H9 (cell line): Measurements from ENCODE around the gene PRR5L. TPM values are rescaled to one million over a fixed set of nuclear protein-coding genes. Genes with fewer than 3 reads are reported as not detected.

Source experiments
- DNase-seq: peaks from one replicate; pipeline ENCODE4 v3.0.0-alpha.2; 2017
- H2AFZ ChIP-seq: one replicate; pipeline ENCODE4 v1.6.1; 2013; ENCODE audit warnings: mild to moderate bottlenecking, low read length, control low read depth, moderate library complexity
- H2AK5ac ChIP-seq: 2 replicates; pipeline ENCODE4 v1.6.1; 2013; ENCODE audit warnings: low read length, control low read depth, mixed read lengths; ENCODE audit not compliant: insufficient read length
- H2BK120ac ChIP-seq: one replicate; pipeline ENCODE4 v1.6.1; 2013; ENCODE audit warnings: low read depth, mild to moderate bottlenecking, low read length, control low read depth, inconsistent platforms; ENCODE audit not compliant: poor library complexity, severe bottlenecking
- H2BK12ac ChIP-seq: 2 replicates; pipeline ENCODE4 v1.6.1; 2013; ENCODE audit warnings: low read length, control low read depth, mixed read lengths, low read depth; ENCODE audit not compliant: insufficient read length
- H2BK15ac ChIP-seq: 2 replicates; pipeline ENCODE4 v1.6.1; 2013; ENCODE audit warnings: low read depth, low read length, control low read depth
- H2BK20ac ChIP-seq: one replicate; pipeline ENCODE4 v1.6.1; 2013; ENCODE audit warnings: low read depth, mild to moderate bottlenecking, low read length, control low read depth, inconsistent platforms; ENCODE audit not compliant: poor library complexity, severe bottlenecking
- H2BK5ac ChIP-seq: 2 replicates; pipeline ENCODE4 v1.6.1; 2013; ENCODE audit warnings: low read length, control low read depth, mixed read lengths; ENCODE audit not compliant: insufficient read length
- H3K14ac ChIP-seq: 2 replicates; pipeline ENCODE4 v1.6.1; 2013; ENCODE audit warnings: low read length, control low read depth; ENCODE audit not compliant: insufficient read depth
- H3K18ac ChIP-seq: 2 replicates; pipeline ENCODE4 v1.6.1; 2013; ENCODE audit warnings: low read depth, mild to moderate bottlenecking, mixed read lengths, low read length, control low read depth; ENCODE audit not compliant: insufficient read length
- H3K23ac ChIP-seq: 2 replicates; pipeline ENCODE4 v1.6.1; 2013; ENCODE audit warnings: low read length, control low read depth, mixed read lengths, low read depth; ENCODE audit not compliant: insufficient read length
- H3K23me2 ChIP-seq: 2 replicates; pipeline ENCODE4 v1.6.1; 2013; ENCODE audit warnings: low read depth, mild to moderate bottlenecking, mixed read lengths, low read length, control low read depth; ENCODE audit not compliant: insufficient read length, poor library complexity, severe bottlenecking
- H3K27ac ChIP-seq: 2 replicates; pipeline ENCODE4 v1.5.1; 2013; ENCODE audit warnings: low read length, control low read depth, mixed read lengths, low read depth; ENCODE audit not compliant: insufficient read length
- H3K27me3 ChIP-seq: 2 replicates; pipeline ENCODE4 v1.6.1; 2013; ENCODE audit warnings: low read length, control low read depth, inconsistent platforms; ENCODE audit not compliant: insufficient read depth
- H3K4ac ChIP-seq: 2 replicates; pipeline ENCODE4 v1.6.1; 2013; ENCODE audit warnings: low read depth, mild to moderate bottlenecking, control low read depth, inconsistent platforms, low read length, moderate library complexity
- H3K4me1 ChIP-seq: 2 replicates; pipeline ENCODE4 v1.6.1; 2013; ENCODE audit warnings: low read length, control low read depth, inconsistent platforms; ENCODE audit not compliant: insufficient read depth
- H3K4me2 ChIP-seq: 2 replicates; pipeline ENCODE4 v1.6.1; 2013; ENCODE audit warnings: low read length, control low read depth, mixed read lengths; ENCODE audit not compliant: insufficient read length, insufficient read depth
- H3K56ac ChIP-seq: 2 replicates; pipeline ENCODE4 v1.6.1; 2013; ENCODE audit warnings: low read depth, mild to moderate bottlenecking, mixed read lengths, low read length, control low read depth; ENCODE audit not compliant: insufficient read length
- H3K79me1 ChIP-seq: 2 replicates; pipeline ENCODE4 v1.6.1; 2013; ENCODE audit warnings: low read depth, mild to moderate bottlenecking, moderate library complexity, low read length, control low read depth, inconsistent platforms; ENCODE audit not compliant: insufficient read depth, poor library complexity, severe bottlenecking
- H3K79me2 ChIP-seq: 2 replicates; pipeline ENCODE4 v1.6.1; 2013; ENCODE audit warnings: low read length, control low read depth, inconsistent platforms; ENCODE audit not compliant: insufficient read depth
- H3K9ac ChIP-seq: 2 replicates; pipeline ENCODE4 v1.6.1; 2013; ENCODE audit warnings: low read length, control low read depth, mixed read lengths; ENCODE audit not compliant: insufficient read length; ENCODE audit errors: extremely low read depth
- H3K9me3 ChIP-seq: one replicate; pipeline ENCODE4 v1.6.1; 2013; ENCODE audit warnings: low read depth, low read length, inconsistent platforms; ENCODE audit not compliant: control insufficient read depth
- H3T11ph ChIP-seq: one replicate; pipeline ENCODE4 v1.6.1; 2013; ENCODE audit warnings: mild to moderate bottlenecking, low read length, control low read depth, inconsistent platforms
- H4K20me1 ChIP-seq: one replicate; pipeline ENCODE4 v1.6.1; 2013; ENCODE audit not compliant: control insufficient read depth, insufficient read length, insufficient read depth
- H4K5ac ChIP-seq: 2 replicates; pipeline ENCODE4 v1.6.1; 2013; ENCODE audit warnings: low read depth, mild to moderate bottlenecking, mixed read lengths, low read length, control low read depth; ENCODE audit not compliant: insufficient read length
- H4K8ac ChIP-seq: replicated peaks from 2 replicates; pipeline ENCODE4 v1.6.1; 2013; ENCODE audit warnings: low read length, control low read depth, mixed read lengths, low read depth; ENCODE audit not compliant: insufficient read length
- H4K91ac ChIP-seq: 2 replicates; pipeline ENCODE4 v1.6.1; 2013; ENCODE audit warnings: low read depth, mild to moderate bottlenecking, moderate library complexity, mixed read lengths, low read length, control low read depth; ENCODE audit not compliant: insufficient read length
- H3K27ac Mint-ChIP-seq, 3 experiments: 2 replicates in 2 of 3; 3 replicates in 1 of 3; pipeline ENCODE4 v1.8.0; 2020 to 2021; ENCODE audit warnings: mixed read lengths in 3 of 3, mild to moderate bottlenecking in 1 of 3, moderate library complexity in 1 of 3
- H3K27me3 Mint-ChIP-seq: 2 replicates; pipeline ENCODE4 v1.8.0; 2021; ENCODE audit warnings: low read depth, mild to moderate bottlenecking, moderate library complexity, mixed read lengths
- H3K36me3 Mint-ChIP-seq, 3 experiments: 2 replicates in 2 of 3; 3 replicates in 1 of 3; pipeline ENCODE4 v1.8.0; 2020 to 2021; ENCODE audit warnings: low read depth in 3 of 3, mixed read lengths in 3 of 3; ENCODE audit not compliant: insufficient read depth in 1 of 3
- H3K4me1 Mint-ChIP-seq, 2 experiments: 2 replicates each; pipeline ENCODE4 v1.8.0; 2020; ENCODE audit warnings: mixed read lengths in 2 of 2
- H3K4me3 Mint-ChIP-seq, 2 experiments: 2 replicates in 1 of 2; 3 replicates in 1 of 2; pipeline ENCODE4 v1.8.0; 2020 to 2021; ENCODE audit warnings: mild to moderate bottlenecking in 2 of 2, mixed read lengths in 2 of 2, moderate library complexity in 1 of 2
- H3K9me3 Mint-ChIP-seq, 2 experiments: 2 replicates in 1 of 2; 3 replicates in 1 of 2; pipeline ENCODE4 v1.8.0; 2020; ENCODE audit warnings: mild to moderate bottlenecking in 2 of 2, mixed read lengths in 2 of 2, moderate library complexity in 1 of 2
- WGBS: extraction: QIAGEN DNeasy Blood & Tissue Kit; methylation state at CpG from one replicate; pipeline ENCODE4 v1.1.7; 2013; ENCODE audit warnings: missing lambda C conversion rate, low lambda C conversion rate, mixed read lengths; ENCODE audit not compliant: insufficient read length; ENCODE audit errors: extremely low coverage; 5-methylcytosine and 5-hydroxymethylcytosine counted together
- total RNA-seq: library from RNA; stranded (reverse); gene quantifications from 2 replicates; pipeline ENCODE4 v1.2.1, GENCODE V29; 2021
- TF ChIP-seq, protein P1 (sequence below): fragments of 200-600 bp; sonication (generic); conservative IDR thresholded peaks from 3 replicates; pipeline ENCODE4 v1.8.0; 2021; ENCODE audit warnings: antibody characterized with exemption, mild to moderate bottlenecking

The PRR5L gene
- total RNA-seq, 1 experiment from 2014 or later, result 5.6 TPM

DNA sequence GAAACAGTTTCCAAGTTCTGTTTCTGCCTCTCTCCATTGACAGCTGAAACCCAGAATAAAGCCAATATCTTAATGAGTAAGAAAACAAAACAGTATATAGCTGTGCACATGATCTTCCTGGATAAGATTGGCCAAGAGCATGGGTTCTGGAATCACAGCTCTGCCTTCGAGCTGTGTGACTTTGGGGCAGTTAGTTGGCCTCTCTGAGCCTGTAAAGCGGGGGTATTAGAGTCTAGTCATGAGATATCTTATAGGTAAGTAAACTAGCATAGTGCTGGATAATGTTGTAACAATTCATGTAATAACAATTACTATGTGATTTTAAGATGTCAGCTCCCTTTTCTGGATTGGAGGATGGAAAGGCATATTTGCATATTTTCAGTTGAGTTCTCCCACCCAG, 140.5 kb downstream of the PRR5L start:
- peaks cover 0 to 13% (median 7%) of the 10 kb centered on the region in 3 experiments; a peak in 4 of 7 replicates for H3K36me3 Mint-ChIP-seq
- H3K27me3 Mint-ChIP-seq, result no peaks in the 10 kb centered on the region

More for the DNA sequence above, 140.5 kb downstream of the PRR5L start:
- H3K27ac ChIP-seq, result no peak overlapping the region
- no peak overlapping the region for H2BK15ac ChIP-seq
- no peak overlapping the region for H3K4me2 ChIP-seq
- no peak overlapping the region for H4K5ac ChIP-seq
- no peaks in the 10 kb centered on the region for H3K79me2 ChIP-seq
- H2BK120ac ChIP-seq, result no peak overlapping the region
- H4K20me1 ChIP-seq, result no peaks in the 10 kb centered on the region
- TF ChIP-seq, protein P1, sequence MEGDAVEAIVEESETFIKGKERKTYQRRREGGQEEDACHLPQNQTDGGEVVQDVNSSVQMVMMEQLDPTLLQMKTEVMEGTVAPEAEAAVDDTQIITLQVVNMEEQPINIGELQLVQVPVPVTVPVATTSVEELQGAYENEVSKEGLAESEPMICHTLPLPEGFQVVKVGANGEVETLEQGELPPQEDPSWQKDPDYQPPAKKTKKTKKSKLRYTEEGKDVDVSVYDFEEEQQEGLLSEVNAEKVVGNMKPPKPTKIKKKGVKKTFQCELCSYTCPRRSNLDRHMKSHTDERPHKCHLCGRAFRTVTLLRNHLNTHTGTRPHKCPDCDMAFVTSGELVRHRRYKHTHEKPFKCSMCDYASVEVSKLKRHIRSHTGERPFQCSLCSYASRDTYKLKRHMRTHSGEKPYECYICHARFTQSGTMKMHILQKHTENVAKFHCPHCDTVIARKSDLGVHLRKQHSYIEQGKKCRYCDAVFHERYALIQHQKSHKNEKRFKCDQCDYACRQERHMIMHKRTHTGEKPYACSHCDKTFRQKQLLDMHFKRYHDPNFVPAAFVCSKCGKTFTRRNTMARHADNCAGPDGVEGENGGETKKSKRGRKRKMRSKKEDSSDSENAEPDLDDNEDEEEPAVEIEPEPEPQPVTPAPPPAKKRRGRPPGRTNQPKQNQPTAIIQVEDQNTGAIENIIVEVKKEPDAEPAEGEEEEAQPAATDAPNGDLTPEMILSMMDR, result no peak
- no peak overlapping the region for H4K91ac ChIP-seq
- no peak overlapping the region for H3K56ac ChIP-seq
- no peak overlapping the region for H3K18ac ChIP-seq
- H3K23ac ChIP-seq, result no peak overlapping the region
- H3T11ph ChIP-seq, result no peak overlapping the region
- H3K4me1 Mint-ChIP-seq, result no peaks in the 10 kb centered on the region
- H4K8ac ChIP-seq, result no peak overlapping the region
- H3K4me1 ChIP-seq, result no peaks in the 10 kb centered on the region
- H3K79me1 ChIP-seq, result no peaks in the 10 kb centered on the region
- H2BK12ac ChIP-seq, result no peak overlapping the region
- H3K27me3 ChIP-seq, result no peaks in the 10 kb centered on the region
- no peak overlapping the region for H3K4ac ChIP-seq
- H3K14ac ChIP-seq, result no peak overlapping the region
- no peak overlapping the region for H3K4me3 Mint-ChIP-seq
- H3K9ac ChIP-seq, result no peak overlapping the region
- no peaks in the 10 kb centered on the region for H3K23me2 ChIP-seq
- H2BK20ac ChIP-seq, result no peak overlapping the region
- peaks cover 0 to 2% of the 10 kb centered on the region in 2 experiments; a peak in 2 of 5 replicates for H3K9me3 Mint-ChIP-seq
- no peak overlapping the region for H3K27ac Mint-ChIP-seq
- no peak overlapping the region for H2AFZ ChIP-seq
- no peaks in the 10 kb centered on the region for H3K9me3 ChIP-seq
- no peak overlapping the region for H2AK5ac ChIP-seq
- no peak for DNase-seq
- H2BK5ac ChIP-seq, result no peak overlapping the region
- no CpG with 5 or more reads among the region's 2 CpGs for WGBS
